PFSK-1 (cell line): ENCODE measurements around the gene COL12A1.

Experiments
- POLR2AphosphoS5 ChIP-seq: IDR thresholded peaks from 2 replicates; pipeline ENCODE4 v1.6.1; 2012; ENCODE audit warnings: low read depth, mild to moderate bottlenecking, control low read depth, low read length, moderate library complexity
- SIN3A ChIP-seq: IDR thresholded peaks from 2 replicates; pipeline ENCODE4 v1.6.1; 2012; ENCODE audit warnings: mild to moderate bottlenecking, low read length, moderate library complexity, borderline replicate concordance; ENCODE audit not compliant: insufficient read depth
- TF ChIP-seq, protein P1 (sequence below), 2 experiments: IDR thresholded peaks; 2 replicates each; pipeline versions ENCODE4 v1.6.1 to v1.8.0; 2011 to 2012; ENCODE audit warnings: low read depth in 2 of 2, low read length in 2 of 2, control low read depth in 1 of 2, inconsistent platforms in 1 of 2, mild to moderate bottlenecking in 1 of 2, moderate library complexity in 1 of 2; ENCODE audit not compliant: insufficient read depth in 1 of 2

GRCh38 chr6:75124085-75124484, 81.8 kb downstream of the COL12A1 start:
- TF ChIP-seq, protein P1, sequence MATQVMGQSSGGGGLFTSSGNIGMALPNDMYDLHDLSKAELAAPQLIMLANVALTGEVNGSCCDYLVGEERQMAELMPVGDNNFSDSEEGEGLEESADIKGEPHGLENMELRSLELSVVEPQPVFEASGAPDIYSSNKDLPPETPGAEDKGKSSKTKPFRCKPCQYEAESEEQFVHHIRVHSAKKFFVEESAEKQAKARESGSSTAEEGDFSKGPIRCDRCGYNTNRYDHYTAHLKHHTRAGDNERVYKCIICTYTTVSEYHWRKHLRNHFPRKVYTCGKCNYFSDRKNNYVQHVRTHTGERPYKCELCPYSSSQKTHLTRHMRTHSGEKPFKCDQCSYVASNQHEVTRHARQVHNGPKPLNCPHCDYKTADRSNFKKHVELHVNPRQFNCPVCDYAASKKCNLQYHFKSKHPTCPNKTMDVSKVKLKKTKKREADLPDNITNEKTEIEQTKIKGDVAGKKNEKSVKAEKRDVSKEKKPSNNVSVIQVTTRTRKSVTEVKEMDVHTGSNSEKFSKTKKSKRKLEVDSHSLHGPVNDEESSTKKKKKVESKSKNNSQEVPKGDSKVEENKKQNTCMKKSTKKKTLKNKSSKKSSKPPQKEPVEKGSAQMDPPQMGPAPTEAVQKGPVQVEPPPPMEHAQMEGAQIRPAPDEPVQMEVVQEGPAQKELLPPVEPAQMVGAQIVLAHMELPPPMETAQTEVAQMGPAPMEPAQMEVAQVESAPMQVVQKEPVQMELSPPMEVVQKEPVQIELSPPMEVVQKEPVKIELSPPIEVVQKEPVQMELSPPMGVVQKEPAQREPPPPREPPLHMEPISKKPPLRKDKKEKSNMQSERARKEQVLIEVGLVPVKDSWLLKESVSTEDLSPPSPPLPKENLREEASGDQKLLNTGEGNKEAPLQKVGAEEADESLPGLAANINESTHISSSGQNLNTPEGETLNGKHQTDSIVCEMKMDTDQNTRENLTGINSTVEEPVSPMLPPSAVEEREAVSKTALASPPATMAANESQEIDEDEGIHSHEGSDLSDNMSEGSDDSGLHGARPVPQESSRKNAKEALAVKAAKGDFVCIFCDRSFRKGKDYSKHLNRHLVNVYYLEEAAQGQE (IDR thresholded peaks at IDR 0.05; ENCODE audit: insufficient read depth in 1 of 2, low read depth in 2 of 2, low read length in 2 of 2), result no peak
- no peak for TF ChIP-seq SIN3A
- TF ChIP-seq POLR2AphosphoS5, result no peak
